SK-N-SH (cell line): ENCODE data around the gene C8B. TPM values are rescaled to one million over a fixed set of nuclear protein-coding genes. Genes with fewer than 3 reads are reported as not detected.

Experiments used
- CTCF ChIA-PET: fragments of 300-600, 350-600 bp; formaldehyde crosslinking; extraction: SDS; loops from one replicate; lab custom pipeline; 2021; lab: Yijun Ruan, JAX
- POLR2A ChIA-PET: fragments of 350-600 bp; sonication (Branson Sonifier 250); formaldehyde crosslinking; extraction: SDS; loops from one replicate; lab custom pipeline; 2020; ENCODE audit warnings: antibody characterized with exemption, inconsistent platforms; lab: Yijun Ruan, JAX
- DNase-seq: peaks from one replicate; pipeline ENCODE4 v3.0.0; 2012
- H2AFZ ChIP-seq: fragments of 200-600 bp; sonication (generic); 2 replicates; pipeline ENCODE4 v1.8.1; 2016; ENCODE audit warnings: antibody characterized with exemption, mild to moderate bottlenecking, low read depth
- H3F3A ChIP-seq: fragments of 200-600 bp; sonication (generic); replicated peaks from 2 replicates; pipeline ENCODE3; 2016; ENCODE audit warnings: antibody characterized with exemption, mild to moderate bottlenecking; ENCODE audit not compliant: insufficient read depth
- H3K27ac ChIP-seq, 2 experiments: fragments of 200-500 bp in 1 of 2; fragments of 200-600 bp in 1 of 2; sonication (Bioruptor generic) in 1 of 2; sonication (generic), shearing (Covaris generic) in 1 of 2; 2 replicates each; pipeline versions ENCODE4 v1.5.1 to v1.6.1; 2014 to 2016; ENCODE audit warnings: low read depth in 2 of 2, inconsistent platforms in 1 of 2, low read length in 1 of 2, mild to moderate bottlenecking in 1 of 2, mixed read lengths in 1 of 2
- H3K27me3 ChIP-seq: fragments of 200-600 bp; sonication (generic), shearing (Covaris generic); 2 replicates; pipeline ENCODE4 v1.6.1; 2016; ENCODE audit warnings: mixed run types; ENCODE audit not compliant: insufficient read depth
- H3K36me3 ChIP-seq, 2 experiments: fragments of 200-500 bp in 1 of 2; fragments of 200-600 bp in 1 of 2; sonication (Bioruptor generic) in 1 of 2; sonication (generic) in 1 of 2; replicated peaks in 1 of 2; 2 replicates each; pipeline versions ENCODE3 to v1.5.1; 2014 to 2016; ENCODE audit warnings: low read length in 1 of 2, mild to moderate bottlenecking in 1 of 2; ENCODE audit not compliant: insufficient read depth in 2 of 2, control insufficient read depth in 1 of 2
- H3K4me1 ChIP-seq, 2 experiments: fragments of 200-500 bp in 1 of 2; fragments of 200-600 bp in 1 of 2; sonication (Bioruptor generic) in 1 of 2; sonication (generic), shearing (Covaris generic) in 1 of 2; 2 replicates each; pipeline versions ENCODE4 v1.5.1 to v1.6.1; 2014 to 2016; ENCODE audit warnings: low read depth in 1 of 2, low read length in 1 of 2, mixed run types in 1 of 2; ENCODE audit not compliant: insufficient read depth in 2 of 2, control insufficient read depth in 1 of 2
- H3K4me2 ChIP-seq: fragments of 200-600 bp; sonication (generic), shearing (Covaris generic); 2 replicates; pipeline ENCODE4 v1.6.1; 2017; ENCODE audit warnings: mixed run types
- H3K4me3 ChIP-seq, 2 experiments: fragments of 200-500 bp in 1 of 2; fragments of 200-600 bp in 1 of 2; sonication (Bioruptor generic) in 1 of 2; sonication (generic), shearing (Covaris generic) in 1 of 2; 2 replicates each; pipeline versions ENCODE4 v1.5.1 to v1.8.1; 2014 to 2016; ENCODE audit warnings: low read depth in 2 of 2, inconsistent platforms in 1 of 2, low read length in 1 of 2, mild to moderate bottlenecking in 1 of 2, mixed read lengths in 1 of 2, moderate library complexity in 1 of 2
- H3K79me2 ChIP-seq: fragments of 200-600 bp; sonication (generic); 2 replicates; pipeline ENCODE4 v1.8.1; 2017; ENCODE audit warnings: mild to moderate bottlenecking; ENCODE audit not compliant: insufficient read depth
- H3K9ac ChIP-seq: fragments of 200-600 bp; sonication (generic); 2 replicates; pipeline ENCODE4 v1.6.1; 2017; ENCODE audit warnings: mixed run types
- H3K9me2 ChIP-seq: fragments of 200-600 bp; sonication (generic); 2 replicates; pipeline ENCODE4 v1.6.1; 2017; ENCODE audit warnings: mixed run types
- H3K9me3 ChIP-seq: fragments of 200-600 bp; sonication (generic); 2 replicates; pipeline ENCODE4 v1.6.1; 2017; ENCODE audit warnings: mixed run types, mild to moderate bottlenecking, moderate library complexity
- H4K20me1 ChIP-seq: fragments of 200-600 bp; sonication (generic); 2 replicates; pipeline ENCODE4 v1.6.1; 2017; ENCODE audit warnings: mild to moderate bottlenecking, mixed run types; ENCODE audit not compliant: insufficient read depth
- EZH2phosphoT487 ChIP-seq: fragments of 200-600 bp; sonication (generic); IDR thresholded peaks from 2 replicates; pipeline ENCODE4 v1.6.1; 2017; ENCODE audit warnings: low read depth, mixed run types, mild to moderate bottlenecking, antibody characterized with exemption, moderate library complexity, borderline replicate concordance
- GATA2 ChIP-seq: sonication (generic); formaldehyde crosslinking; IDR thresholded peaks from 2 replicates; pipeline ENCODE4 v1.5.0; 2020; ENCODE audit warnings: mild to moderate bottlenecking, missing genetic modification reagents
- MXI1 ChIP-seq: IDR thresholded peaks from 2 replicates; pipeline ENCODE4 v1.6.1; 2012; ENCODE audit warnings: mild to moderate bottlenecking, low read depth, low read length, improper control_type of control experiment
- NFIC ChIP-seq: IDR thresholded peaks from 2 replicates; pipeline ENCODE4 v1.4.0; 2012; ENCODE audit warnings: borderline replicate concordance
- RCOR1 ChIP-seq: fragments of 150-350 bp; IDR thresholded peaks from 2 replicates; pipeline ENCODE4 v1.6.1; 2017; ENCODE audit warnings: antibody characterized with exemption, low read length
- REST ChIP-seq: IDR thresholded peaks from 2 replicates; pipeline ENCODE4 v1.6.1; 2012; ENCODE audit warnings: mild to moderate bottlenecking, low read depth, low read length, moderate library complexity
- SIN3A ChIP-seq: IDR thresholded peaks from 2 replicates; pipeline ENCODE4 v1.6.1; 2012; ENCODE audit warnings: low read depth, mild to moderate bottlenecking, low read length, moderate library complexity, borderline replicate concordance
- TAF1 ChIP-seq: IDR thresholded peaks from 2 replicates; pipeline ENCODE4 v1.6.1; 2012; ENCODE audit warnings: low read depth, mild to moderate bottlenecking, low read length, moderate library complexity, borderline replicate concordance
- WGBS: methylation state at CpG from one replicate; pipeline ENCODE4 v1.1.6; 2017; ENCODE audit warnings: low lambda C conversion rate; 5-methylcytosine and 5-hydroxymethylcytosine counted together
- polyA plus RNA-seq, 3 experiments: library from polyadenylated mRNA; depleted of rRNA; stranded (reverse); fragments of >200 nt; gene quantifications; 2 replicates each; pipeline ENCODE4 v1.2.3, GENCODE V29; 2012

The C8B gene
- polyA plus RNA-seq, 1 of the 3 experiments (the other 2 are of a cell fraction): not detected

GRCh38 chr1:56948403-56949023, 17.3 kb downstream of the C8B start:
- CTCF ChIA-PET: no interaction called here
- no peaks in the 10 kb centered on the region for H3K27me3 ChIP-seq

GRCh38 chr1:56940039-56940438, 25.8 kb downstream of the C8B start:
- Histone ChIP-seq H3K27me3 (no peaks in the 10 kb centered on the region), H3K4me2 (no peak overlapping the region), H3K79me2 (no peaks in the 10 kb centered on the region), H2AFZ (no peak overlapping the region), H3K9me2 (no peaks in the 10 kb centered on the region), H3K4me3 (no peak overlapping the region), H3K9ac (no peak overlapping the region), H3K9me3 (no peaks in the 10 kb centered on the region), H3K36me3 (no peaks in the 10 kb centered on the region), H4K20me1 (no peaks in the 10 kb centered on the region)
- TF ChIP-seq REST (no peak), RCOR1 (no peak), MXI1 (no peak), NFIC (no peak), SIN3A (no peak), GATA2 (CRISPR knock-in tag) (no peak)
- TF ChIP-seq, all 33 proteins: peak for 0
- WGBS: 0% methylated on average over 1 of the region's 1 CpG
- DNase-seq: no peak
- no peak overlapping the region for H3K27ac ChIP-seq
- no peaks in the 10 kb centered on the region for H3K4me1 ChIP-seq
- no peaks in the 10 kb centered on the region for H3F3A ChIP-seq
- POLR2A ChIA-PET: no interaction called here
- CTCF ChIA-PET: no interaction called here

More at GRCh38 chr1:56948403-56949023, 17.3 kb downstream of the C8B start:
- Histone ChIP-seq H3K36me3 (no peaks in the 10 kb centered on the region), H3K9me2 (no peaks in the 10 kb centered on the region), H2AFZ (no peak overlapping the region), H3K27ac (no peak overlapping the region), H3K9me3 (no peaks in the 10 kb centered on the region), H4K20me1 (no peaks in the 10 kb centered on the region), H3F3A (no peaks in the 10 kb centered on the region), H3K9ac (no peak overlapping the region), H3K4me2 (no peak overlapping the region), H3K79me2 (no peaks in the 10 kb centered on the region), H3K4me1 (no peaks in the 10 kb centered on the region), H3K4me3 (no peak overlapping the region)
- POLR2A ChIA-PET: no interaction called here
- no peak for TF ChIP-seq EZH2phosphoT487
- no peak for TF ChIP-seq TAF1
- whole genome bisulfite sequencing: 54% methylated on average over 1 of the region's 1 CpG
- DNase-seq: no peak
